OCI-LY1 (cell line): ENCODE data around the gene CHGA.

Source experiments
- EZH2 ChIP-seq: fragments of 200-600 bp; sonication (generic), shearing (Covaris generic); IDR thresholded peaks from 2 replicates; pipeline ENCODE4 v1.8.0; 2017; ENCODE audit warnings: borderline replicate concordance, mixed run types, mild to moderate bottlenecking, antibody characterized with exemption, low read length, moderate library complexity, mixed read lengths
- TF ChIP-seq, protein P1 (sequence below): fragments of 200-600 bp; sonication (generic), shearing (Covaris generic); IDR thresholded peaks from 2 replicates; pipeline ENCODE4 v1.5.1; 2017; ENCODE audit warnings: mild to moderate bottlenecking, antibody characterized with exemption, low read length, moderate library complexity, mixed read lengths

- TF ChIP-seq, protein P1, sequence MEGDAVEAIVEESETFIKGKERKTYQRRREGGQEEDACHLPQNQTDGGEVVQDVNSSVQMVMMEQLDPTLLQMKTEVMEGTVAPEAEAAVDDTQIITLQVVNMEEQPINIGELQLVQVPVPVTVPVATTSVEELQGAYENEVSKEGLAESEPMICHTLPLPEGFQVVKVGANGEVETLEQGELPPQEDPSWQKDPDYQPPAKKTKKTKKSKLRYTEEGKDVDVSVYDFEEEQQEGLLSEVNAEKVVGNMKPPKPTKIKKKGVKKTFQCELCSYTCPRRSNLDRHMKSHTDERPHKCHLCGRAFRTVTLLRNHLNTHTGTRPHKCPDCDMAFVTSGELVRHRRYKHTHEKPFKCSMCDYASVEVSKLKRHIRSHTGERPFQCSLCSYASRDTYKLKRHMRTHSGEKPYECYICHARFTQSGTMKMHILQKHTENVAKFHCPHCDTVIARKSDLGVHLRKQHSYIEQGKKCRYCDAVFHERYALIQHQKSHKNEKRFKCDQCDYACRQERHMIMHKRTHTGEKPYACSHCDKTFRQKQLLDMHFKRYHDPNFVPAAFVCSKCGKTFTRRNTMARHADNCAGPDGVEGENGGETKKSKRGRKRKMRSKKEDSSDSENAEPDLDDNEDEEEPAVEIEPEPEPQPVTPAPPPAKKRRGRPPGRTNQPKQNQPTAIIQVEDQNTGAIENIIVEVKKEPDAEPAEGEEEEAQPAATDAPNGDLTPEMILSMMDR, result no peak
- TF ChIP-seq EZH2, result no peak
Measured at GRCh38 chr14:92902191-92902590, 20.8 kb upstream of the CHGA start.
